H9 (cell line): Measurements from ENCODE around the gene CFAP61. TPM values are rescaled to one million over a fixed set of nuclear protein-coding genes. Genes with fewer than 3 reads are reported as not detected.

Source experiments
- DNase-seq: peaks from one replicate; pipeline ENCODE4 v3.0.0-alpha.2; 2017
- H2AFZ ChIP-seq: one replicate; pipeline ENCODE4 v1.6.1; 2013; ENCODE audit warnings: mild to moderate bottlenecking, low read length, control low read depth, moderate library complexity
- H2AK5ac ChIP-seq: 2 replicates; pipeline ENCODE4 v1.6.1; 2013; ENCODE audit warnings: low read length, control low read depth, mixed read lengths; ENCODE audit not compliant: insufficient read length
- H2BK120ac ChIP-seq: one replicate; pipeline ENCODE4 v1.6.1; 2013; ENCODE audit warnings: low read depth, mild to moderate bottlenecking, low read length, control low read depth, inconsistent platforms; ENCODE audit not compliant: poor library complexity, severe bottlenecking
- H2BK12ac ChIP-seq: 2 replicates; pipeline ENCODE4 v1.6.1; 2013; ENCODE audit warnings: low read length, control low read depth, mixed read lengths, low read depth; ENCODE audit not compliant: insufficient read length
- H2BK15ac ChIP-seq: 2 replicates; pipeline ENCODE4 v1.6.1; 2013; ENCODE audit warnings: low read depth, low read length, control low read depth
- H2BK20ac ChIP-seq: one replicate; pipeline ENCODE4 v1.6.1; 2013; ENCODE audit warnings: low read depth, mild to moderate bottlenecking, low read length, control low read depth, inconsistent platforms; ENCODE audit not compliant: poor library complexity, severe bottlenecking
- H2BK5ac ChIP-seq: 2 replicates; pipeline ENCODE4 v1.6.1; 2013; ENCODE audit warnings: low read length, control low read depth, mixed read lengths; ENCODE audit not compliant: insufficient read length
- H3K14ac ChIP-seq: 2 replicates; pipeline ENCODE4 v1.6.1; 2013; ENCODE audit warnings: low read length, control low read depth; ENCODE audit not compliant: insufficient read depth
- H3K18ac ChIP-seq: 2 replicates; pipeline ENCODE4 v1.6.1; 2013; ENCODE audit warnings: low read depth, mild to moderate bottlenecking, mixed read lengths, low read length, control low read depth; ENCODE audit not compliant: insufficient read length
- H3K23ac ChIP-seq: 2 replicates; pipeline ENCODE4 v1.6.1; 2013; ENCODE audit warnings: low read length, control low read depth, mixed read lengths, low read depth; ENCODE audit not compliant: insufficient read length
- H3K23me2 ChIP-seq: 2 replicates; pipeline ENCODE4 v1.6.1; 2013; ENCODE audit warnings: low read depth, mild to moderate bottlenecking, mixed read lengths, low read length, control low read depth; ENCODE audit not compliant: insufficient read length, poor library complexity, severe bottlenecking
- H3K27ac ChIP-seq: 2 replicates; pipeline ENCODE4 v1.5.1; 2013; ENCODE audit warnings: low read length, control low read depth, mixed read lengths, low read depth; ENCODE audit not compliant: insufficient read length
- H3K27me3 ChIP-seq: 2 replicates; pipeline ENCODE4 v1.6.1; 2013; ENCODE audit warnings: low read length, control low read depth, inconsistent platforms; ENCODE audit not compliant: insufficient read depth
- H3K4ac ChIP-seq: 2 replicates; pipeline ENCODE4 v1.6.1; 2013; ENCODE audit warnings: low read depth, mild to moderate bottlenecking, control low read depth, inconsistent platforms, low read length, moderate library complexity
- H3K4me1 ChIP-seq: 2 replicates; pipeline ENCODE4 v1.6.1; 2013; ENCODE audit warnings: low read length, control low read depth, inconsistent platforms; ENCODE audit not compliant: insufficient read depth
- H3K4me2 ChIP-seq: 2 replicates; pipeline ENCODE4 v1.6.1; 2013; ENCODE audit warnings: low read length, control low read depth, mixed read lengths; ENCODE audit not compliant: insufficient read length, insufficient read depth
- H3K56ac ChIP-seq: 2 replicates; pipeline ENCODE4 v1.6.1; 2013; ENCODE audit warnings: low read depth, mild to moderate bottlenecking, mixed read lengths, low read length, control low read depth; ENCODE audit not compliant: insufficient read length
- H3K79me1 ChIP-seq: 2 replicates; pipeline ENCODE4 v1.6.1; 2013; ENCODE audit warnings: low read depth, mild to moderate bottlenecking, moderate library complexity, low read length, control low read depth, inconsistent platforms; ENCODE audit not compliant: insufficient read depth, poor library complexity, severe bottlenecking
- H3K79me2 ChIP-seq: 2 replicates; pipeline ENCODE4 v1.6.1; 2013; ENCODE audit warnings: low read length, control low read depth, inconsistent platforms; ENCODE audit not compliant: insufficient read depth
- H3K9ac ChIP-seq: 2 replicates; pipeline ENCODE4 v1.6.1; 2013; ENCODE audit warnings: low read length, control low read depth, mixed read lengths; ENCODE audit not compliant: insufficient read length; ENCODE audit errors: extremely low read depth
- H3K9me3 ChIP-seq: one replicate; pipeline ENCODE4 v1.6.1; 2013; ENCODE audit warnings: low read depth, low read length, inconsistent platforms; ENCODE audit not compliant: control insufficient read depth
- H3T11ph ChIP-seq: one replicate; pipeline ENCODE4 v1.6.1; 2013; ENCODE audit warnings: mild to moderate bottlenecking, low read length, control low read depth, inconsistent platforms
- H4K20me1 ChIP-seq: one replicate; pipeline ENCODE4 v1.6.1; 2013; ENCODE audit not compliant: control insufficient read depth, insufficient read length, insufficient read depth
- H4K5ac ChIP-seq: 2 replicates; pipeline ENCODE4 v1.6.1; 2013; ENCODE audit warnings: low read depth, mild to moderate bottlenecking, mixed read lengths, low read length, control low read depth; ENCODE audit not compliant: insufficient read length
- H4K8ac ChIP-seq: replicated peaks from 2 replicates; pipeline ENCODE4 v1.6.1; 2013; ENCODE audit warnings: low read length, control low read depth, mixed read lengths, low read depth; ENCODE audit not compliant: insufficient read length
- H4K91ac ChIP-seq: 2 replicates; pipeline ENCODE4 v1.6.1; 2013; ENCODE audit warnings: low read depth, mild to moderate bottlenecking, moderate library complexity, mixed read lengths, low read length, control low read depth; ENCODE audit not compliant: insufficient read length
- H3K27ac Mint-ChIP-seq, 3 experiments: 2 replicates in 2 of 3; 3 replicates in 1 of 3; pipeline ENCODE4 v1.8.0; 2020 to 2021; ENCODE audit warnings: mixed read lengths in 3 of 3, mild to moderate bottlenecking in 1 of 3, moderate library complexity in 1 of 3
- H3K27me3 Mint-ChIP-seq: 2 replicates; pipeline ENCODE4 v1.8.0; 2021; ENCODE audit warnings: low read depth, mild to moderate bottlenecking, moderate library complexity, mixed read lengths
- H3K36me3 Mint-ChIP-seq, 3 experiments: 2 replicates in 2 of 3; 3 replicates in 1 of 3; pipeline ENCODE4 v1.8.0; 2020 to 2021; ENCODE audit warnings: low read depth in 3 of 3, mixed read lengths in 3 of 3; ENCODE audit not compliant: insufficient read depth in 1 of 3
- H3K4me1 Mint-ChIP-seq, 2 experiments: 2 replicates each; pipeline ENCODE4 v1.8.0; 2020; ENCODE audit warnings: mixed read lengths in 2 of 2
- H3K4me3 Mint-ChIP-seq, 2 experiments: 2 replicates in 1 of 2; 3 replicates in 1 of 2; pipeline ENCODE4 v1.8.0; 2020 to 2021; ENCODE audit warnings: mild to moderate bottlenecking in 2 of 2, mixed read lengths in 2 of 2, moderate library complexity in 1 of 2
- H3K9me3 Mint-ChIP-seq, 2 experiments: 2 replicates in 1 of 2; 3 replicates in 1 of 2; pipeline ENCODE4 v1.8.0; 2020; ENCODE audit warnings: mild to moderate bottlenecking in 2 of 2, mixed read lengths in 2 of 2, moderate library complexity in 1 of 2
- CTCF ChIP-seq: fragments of 200-600 bp; sonication (generic); conservative IDR thresholded peaks from 3 replicates; pipeline ENCODE4 v1.8.0; 2021; ENCODE audit warnings: antibody characterized with exemption, mild to moderate bottlenecking
- WGBS: extraction: QIAGEN DNeasy Blood & Tissue Kit; methylation state at CpG from one replicate; pipeline ENCODE4 v1.1.7; 2013; ENCODE audit warnings: missing lambda C conversion rate, low lambda C conversion rate, mixed read lengths; ENCODE audit not compliant: insufficient read length; ENCODE audit errors: extremely low coverage; 5-methylcytosine and 5-hydroxymethylcytosine counted together
- total RNA-seq: library from RNA; stranded (reverse); gene quantifications from 2 replicates; pipeline ENCODE4 v1.2.1, GENCODE V29; 2021

CFAP61 gene
- total RNA-seq, 1 experiment from 2014 or later = 0.44 TPM

- Histone ChIP-seq H3K56ac (no peak overlapping the region), H3K9me3 (no peaks in the 10 kb centered on the region), H3K14ac (no peak overlapping the region), H3T11ph (no peak overlapping the region), H3K4ac (no peak overlapping the region), H3K23me2 (no peaks in the 10 kb centered on the region), H4K8ac (no peak overlapping the region), H3K18ac (no peak overlapping the region), H2BK120ac (no peak overlapping the region), H2BK5ac (no peak overlapping the region), H4K20me1 (no peaks in the 10 kb centered on the region), H2AK5ac (no peak overlapping the region), H3K79me1 (no peaks in the 10 kb centered on the region), H3K79me2 (no peaks in the 10 kb centered on the region), H4K5ac (no peak overlapping the region), H4K91ac (no peak overlapping the region), H2BK15ac (no peak overlapping the region), H2BK20ac (no peak overlapping the region), H3K4me1 (no peaks in the 10 kb centered on the region), H3K27me3 (no peaks in the 10 kb centered on the region), H2AFZ (no peak overlapping the region), H3K9ac (no peak overlapping the region), H3K4me2 (no peak overlapping the region), H2BK12ac (no peak overlapping the region), H3K23ac (no peak overlapping the region), H3K27ac (no peak overlapping the region)
- WGBS = no CpG with 5 or more reads among the region's 3 CpGs
- H3K4me1 Mint-ChIP-seq = peaks cover 13 to 21% of the 10 kb centered on the region in 2 experiments
- no peak overlapping the region for H3K27ac Mint-ChIP-seq
- no peaks in the 10 kb centered on the region for H3K9me3 Mint-ChIP-seq
- DNase-seq = no peak
- peaks cover 0 to 3% (median 0%) of the 10 kb centered on the region in 3 experiments; a peak in 2 of 7 replicates for H3K36me3 Mint-ChIP-seq
- no peak for TF ChIP-seq CTCF
- no peak overlapping the region for H3K4me3 Mint-ChIP-seq
- peaks cover 2% of the 10 kb centered on the region for H3K27me3 Mint-ChIP-seq
Measured at GRCh38 chr20:20396794-20397193, 344.5 kb downstream of the CFAP61 start.
